Astrocyte (in vitro differentiated cells and primary cell): ENCODE results near the gene ADNP.

Experiments
- EZH2 ChIP-seq: IDR thresholded peaks from 2 replicates; pipeline ENCODE4 v1.6.1; 2012; ENCODE audit warnings: mild to moderate bottlenecking, low read length, inconsistent platforms; ENCODE audit not compliant: insufficient read depth
- TF ChIP-seq, protein P1 (sequence below): IDR thresholded peaks from 2 replicates; pipeline ENCODE4 v1.5.1; 2011; ENCODE audit warnings: low read depth, mild to moderate bottlenecking, inconsistent platforms, low read length, moderate library complexity; ENCODE audit not compliant: insufficient read depth

GRCh38 chr20:50858525-50858924, 72.7 kb downstream of the ADNP start:
- TF ChIP-seq, protein P1, sequence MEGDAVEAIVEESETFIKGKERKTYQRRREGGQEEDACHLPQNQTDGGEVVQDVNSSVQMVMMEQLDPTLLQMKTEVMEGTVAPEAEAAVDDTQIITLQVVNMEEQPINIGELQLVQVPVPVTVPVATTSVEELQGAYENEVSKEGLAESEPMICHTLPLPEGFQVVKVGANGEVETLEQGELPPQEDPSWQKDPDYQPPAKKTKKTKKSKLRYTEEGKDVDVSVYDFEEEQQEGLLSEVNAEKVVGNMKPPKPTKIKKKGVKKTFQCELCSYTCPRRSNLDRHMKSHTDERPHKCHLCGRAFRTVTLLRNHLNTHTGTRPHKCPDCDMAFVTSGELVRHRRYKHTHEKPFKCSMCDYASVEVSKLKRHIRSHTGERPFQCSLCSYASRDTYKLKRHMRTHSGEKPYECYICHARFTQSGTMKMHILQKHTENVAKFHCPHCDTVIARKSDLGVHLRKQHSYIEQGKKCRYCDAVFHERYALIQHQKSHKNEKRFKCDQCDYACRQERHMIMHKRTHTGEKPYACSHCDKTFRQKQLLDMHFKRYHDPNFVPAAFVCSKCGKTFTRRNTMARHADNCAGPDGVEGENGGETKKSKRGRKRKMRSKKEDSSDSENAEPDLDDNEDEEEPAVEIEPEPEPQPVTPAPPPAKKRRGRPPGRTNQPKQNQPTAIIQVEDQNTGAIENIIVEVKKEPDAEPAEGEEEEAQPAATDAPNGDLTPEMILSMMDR, result no peak
- TF ChIP-seq EZH2, result no peak
